Diencephalon (tissue), 1 donor: Measurements from ENCODE around the gene SFTPB. TPM values are rescaled to one million over a fixed set of nuclear protein-coding genes. Genes with fewer than 3 reads are reported as not detected.

Experiments used
- total RNA-seq: library from RNA; depleted of rRNA; stranded (reverse); fragments of >200 nt; gene quantifications from one replicate; pipeline ENCODE4 v1.2.3, GENCODE V29; 2014

The SFTPB gene
- total RNA-seq: not detected

DNA sequence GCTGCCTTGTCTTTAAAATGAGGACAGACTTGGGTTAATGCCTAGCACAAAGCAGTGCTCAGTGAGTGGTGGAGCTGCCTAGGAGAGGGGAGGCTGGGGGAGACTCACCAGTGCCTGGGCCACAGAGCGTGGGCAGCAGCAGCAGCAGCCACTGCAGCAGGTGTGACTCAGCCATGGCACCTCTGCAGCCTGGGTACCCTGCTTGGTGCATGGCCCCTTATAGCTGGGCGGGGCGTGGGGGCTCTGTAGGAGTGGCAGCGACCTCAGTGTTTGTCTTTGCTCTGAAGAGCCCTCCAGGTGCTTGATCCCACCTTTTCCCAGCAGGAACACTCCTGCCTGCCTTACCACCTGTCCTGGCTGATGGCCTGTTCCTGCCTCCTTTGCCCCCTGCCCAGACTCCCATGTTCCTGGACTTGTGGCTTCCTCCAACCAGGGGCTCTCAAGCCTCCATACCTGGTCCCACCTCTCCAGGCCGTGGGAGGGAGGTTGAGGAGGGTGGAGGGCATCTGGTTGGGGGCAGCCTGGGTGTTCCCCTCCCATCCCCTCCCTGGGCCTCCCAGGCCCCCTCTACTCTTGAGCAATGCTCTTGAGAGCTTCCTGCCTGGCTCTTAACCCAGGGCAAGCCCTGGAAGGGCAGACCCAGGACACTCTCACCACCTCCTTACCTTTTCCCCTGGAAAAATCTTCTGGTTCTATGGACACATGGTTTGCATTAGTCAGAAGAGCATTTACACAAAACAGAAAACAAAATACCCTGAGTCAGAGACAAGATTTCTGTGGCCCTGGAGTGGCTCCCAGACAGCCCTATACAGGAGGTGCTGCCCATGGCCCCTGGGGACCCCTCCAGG lies at the start of gene SFTPB:
Gene SFTPB (minus strand): TSS at position 191 of the 848 bp plus-strand sequence. CDS start 16 bp downstream, at position 175.

DNA sequence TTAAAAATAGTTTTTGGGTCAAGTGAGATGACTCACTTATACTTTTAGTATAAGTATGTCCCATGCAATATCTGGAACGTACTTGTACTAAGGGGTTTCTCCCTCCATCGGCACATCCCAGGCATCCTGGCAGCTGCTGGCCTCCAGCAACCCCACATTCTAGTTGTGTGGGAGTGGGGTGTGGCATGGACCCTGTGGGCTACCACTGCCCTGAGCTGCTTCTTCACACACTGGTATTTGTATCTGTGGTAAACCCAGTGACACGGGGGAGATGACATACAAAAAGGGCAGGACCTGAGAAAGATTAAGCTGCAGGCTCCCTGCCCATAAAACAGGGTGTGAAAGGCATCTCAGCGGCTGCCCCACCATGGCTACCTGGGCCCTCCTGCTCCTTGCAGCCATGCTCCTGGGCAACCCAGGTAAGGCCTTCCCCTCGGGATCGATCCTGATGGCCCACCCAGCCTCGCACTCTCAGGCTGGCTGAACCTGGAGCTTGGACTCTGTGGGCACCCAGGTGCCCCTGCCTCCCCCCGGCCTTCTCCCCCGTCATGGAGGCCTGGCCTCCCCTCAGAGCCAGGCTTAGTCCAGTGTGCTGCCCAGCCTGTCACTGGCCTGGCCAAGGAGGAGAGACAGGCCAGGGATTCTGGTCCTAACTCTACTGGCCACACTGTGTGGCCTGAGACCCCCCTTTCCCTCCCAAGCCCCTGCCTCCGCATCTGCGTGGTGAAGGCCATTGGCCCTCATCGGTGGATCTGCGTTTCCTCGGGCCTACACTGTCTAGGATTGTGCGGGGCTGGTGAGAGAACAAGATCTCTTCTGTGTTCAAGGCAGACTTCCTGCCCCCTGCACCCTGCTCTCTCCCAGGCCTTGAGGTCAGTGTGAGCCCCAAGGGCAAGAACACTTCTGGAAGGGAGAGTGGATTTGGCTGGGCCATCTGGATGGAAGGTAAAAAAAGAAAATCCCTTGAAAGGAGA lies 26.3 kb upstream of the SFTPB start, which contains the start of gene GNLY:
Gene GNLY (plus strand): TSS at position 307 of the 974 bp plus-strand sequence. CDS start 61 bp downstream, at position 368.

DNA sequence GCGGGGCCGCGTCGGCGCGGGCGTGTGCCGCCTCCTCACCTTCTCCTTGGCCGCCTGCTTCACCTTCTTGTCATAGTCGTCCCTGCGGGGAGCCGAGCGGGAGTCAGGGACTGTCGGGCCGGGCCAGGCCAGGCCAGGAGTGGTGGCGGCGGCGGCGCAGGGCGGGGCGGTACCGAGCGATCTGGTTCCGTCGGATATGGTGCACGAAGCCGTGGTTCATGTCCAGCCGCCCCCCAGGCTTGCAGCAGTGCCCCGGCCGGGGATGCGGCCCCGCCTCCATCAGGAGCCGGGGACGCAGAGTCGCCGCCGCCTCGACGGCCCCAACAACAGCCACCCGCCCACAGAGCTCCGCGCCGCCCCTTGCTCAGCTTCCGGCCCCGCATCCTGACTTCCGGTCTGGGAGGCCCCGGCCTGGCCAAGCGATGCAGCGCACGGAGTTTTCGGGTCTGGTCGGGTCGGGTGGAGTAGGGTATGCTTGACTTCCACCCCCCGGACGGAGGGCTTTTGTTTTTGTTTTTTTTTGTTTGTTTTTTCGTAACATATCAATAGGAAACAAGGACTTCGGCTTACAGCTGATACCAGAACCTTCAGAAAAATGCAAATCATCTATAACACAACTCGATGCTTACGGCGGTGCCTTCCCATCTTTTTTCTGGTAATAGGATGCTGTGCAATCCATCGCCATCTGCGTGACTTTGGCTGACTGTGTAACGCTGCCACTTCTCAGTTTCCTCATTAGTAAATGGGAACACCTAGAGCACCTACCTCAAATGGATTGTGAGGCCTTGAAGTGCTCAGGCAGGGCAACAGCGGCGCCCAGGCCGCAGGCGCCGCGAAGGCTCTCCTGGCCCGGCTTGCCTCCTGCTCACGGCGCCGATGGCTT lies 56.1 kb downstream of the SFTPB start, which contains the start of gene C2orf68:
Gene C2orf68 (minus strand): TSS at position 362 of the 883 bp plus-strand sequence. CDS start 82 bp downstream, at position 280.

Other genes starting within 250 kb of the SFTPB start
- 0.23 TPM for gene SH2D6, start 249.5 kb downstream of the SFTPB start, total RNA-seq
- gene MAT2A, start 129.0 kb downstream of the SFTPB start, total RNA-seq: 95.0 TPM
- 28.8 TPM for gene GGCX, start 106.7 kb downstream of the SFTPB start, total RNA-seq
- 3.0 TPM for gene VAMP8, start 90.6 kb downstream of the SFTPB start, total RNA-seq
- 5.1 TPM for gene VAMP5, start 83.8 kb downstream of the SFTPB start, total RNA-seq
- gene RNF181, start 72.5 kb downstream of the SFTPB start, total RNA-seq: 65.7 TPM
- 2.5 TPM for gene TMEM150A, start 65.5 kb downstream of the SFTPB start, total RNA-seq
- 29.1 TPM for gene C2orf68, start 56.1 kb downstream of the SFTPB start, total RNA-seq
- gene USP39, start 52.0 kb downstream of the SFTPB start, total RNA-seq: 38.5 TPM
- gene GNLY, start 26.2 kb upstream of the SFTPB start, total RNA-seq: not detected
- gene ATOH8, start 85.8 kb upstream of the SFTPB start, total RNA-seq: 3.2 TPM
- 76.1 TPM for gene ST3GAL5, start 220.8 kb upstream of the SFTPB start, total RNA-seq